Motor neuron (in vitro differentiated cells): ENCODE results near the gene QSOX1. TPM values are rescaled to one million over a fixed set of nuclear protein-coding genes. Genes with fewer than 3 reads are reported as not detected.

ENCODE experiments used
- ATAC-seq, 8 experiments: fragments of 200-7000 bp; cut with Tn5 transposase; replicated peaks in 6 of 8; 2 replicates each; pipeline ENCODE4 v1.8.0; 2021; ENCODE audit warnings: mild to moderate bottlenecking in 8 of 8, moderate library complexity in 8 of 8
- H3K27ac ChIP-seq, 2 donors: fragments of 250-450 bp; sonication (Bioruptor Pico); 2 replicates each; pipeline ENCODE4 v1.9.0; 2021; ENCODE audit warnings: antibody characterized with exemption in 2 of 2, mild to moderate bottlenecking in 2 of 2, moderate library complexity in 1 of 2
- H3K4me1 ChIP-seq, 2 donors: fragments of 250-450 bp; sonication (Bioruptor Pico); replicated peaks in 1 of 2; 2 replicates each; pipeline ENCODE4 v1.6.1; 2021; ENCODE audit warnings: antibody characterized with exemption in 2 of 2, mild to moderate bottlenecking in 2 of 2, moderate library complexity in 1 of 2
- H3K4me3 ChIP-seq, 5 donors: fragments of 250-450 bp; sonication (Bioruptor Pico); 2 replicates each; pipeline ENCODE4 v1.9.0; 2021; ENCODE audit warnings: antibody characterized with exemption in 5 of 5, mild to moderate bottlenecking in 5 of 5, moderate library complexity in 4 of 5
- WGBS, 10 experiments: fragments of 450-650 bp; shearing (Covaris generic); methylation state at CpG; one replicate each; pipeline ENCODE4 v1.0.0; 2022; 5-methylcytosine and 5-hydroxymethylcytosine counted together
- in situ Hi-C, 9 experiments: fragments of 400-800 bp; cut with MboI; loops; one replicate each; pipeline ENCODE4 v1.15.0; 2021; ENCODE audit warnings: low sequenced_read_pairs in 9 of 9, low pct_unique_long_range_greater_than_20kb in 2 of 9; ENCODE audit not compliant: unreplicated experiment in 9 of 9
- total RNA-seq, 8 experiments: library from RNA; unstranded; fragments of 300-600 nt; gene quantifications; 2 replicates each; pipeline versions ENCODE4 v1.2.3 to v1.2.4, GENCODE V29; 2022

Gene QSOX1
- total RNA-seq, 8 experiments from 2014 or later, result 18.9 to 221 (median 34.7) TPM

GRCh38 chr1:180229483-180230415 lies 75.1 kb downstream of the QSOX1 start, which contains the start of gene LHX4:
Gene LHX4, plus strand, starts transcription at chr1:180230264. Its CDS starts 266 bp downstream, at chr1:180230530.
- peak within 1 kb of the TSS; percentile 52 to 66 (median 52) for H3K4me3 ChIP-seq
- peak; percentile 46 to 83 (median 78) for ATAC-seq
- in situ Hi-C loops, result loop anchor here in 1 of 9 experiments (25.0 kb wide), 1 partner anchor 258 kb away; no protein-coding TSS in a partner anchor
- peaks cover 17 to 25% of the 10 kb centered on the region in 2 donors for H3K4me1 ChIP-seq
- H3K27ac ChIP-seq, result peak within 1 kb of the TSS; percentile 49 to 78
- WGBS, 10 experiments, result 0 to 2% (median 0%) methylated on average over 3 to 9 of the region's 105 CpGs; no CpG with 5 or more reads in 7 of the 10 experiments

- Histone ChIP-seq H3K27ac (peak overlapping the region; percentile 40 to 78), H3K4me1 (peaks cover 15 to 20% of the 10 kb centered on the region in 2 donors), H3K4me3 (peak overlapping the region; percentile 52 to 66 (median 52))
- peak in 7 of 8 experiments; percentile 3 to 38 (median 31) for ATAC-seq
- WGBS, 10 experiments, result 0% methylated on average over 4 to 16 of the region's 28 CpGs; no CpG with 5 or more reads in 6 of the 10 experiments
- in situ Hi-C loops, result loop anchor here in 1 of 9 experiments (25.0 kb wide), 1 partner anchor 257 kb away; no protein-coding TSS in a partner anchor
Measured at GRCh38 chr1:180230416-180230790, 75.7 kb downstream of the QSOX1 start.

GRCh38 chr1:180230791-180231505 lies 76.3 kb downstream of the QSOX1 start:
- Histone ChIP-seq H3K27ac (peak overlapping the region; percentile 40 to 78), H3K4me3 (peak overlapping the region; percentile 52 to 66 (median 52)), H3K4me1 (peaks cover 14 to 20% of the 10 kb centered on the region in 2 donors)
- 0 to 2% (median 0%) methylated on average over 2 to 42 of the region's 65 CpGs; no CpG with 5 or more reads in 3 of the 10 experiments for WGBS, 10 experiments
- peak in 4 of 8 experiments; percentile 3 to 17 (median 8) for ATAC-seq
- in situ Hi-C loops, result loop anchor here in 1 of 9 experiments (25.0 kb wide), 1 partner anchor 256 kb away; no protein-coding TSS in a partner anchor

GRCh38 chr1:180231506-180231921 lies 76.8 kb downstream of the QSOX1 start:
- in situ Hi-C loops, result loop anchor here in 1 of 9 experiments (25.0 kb wide), 1 partner anchor 256 kb away; no protein-coding TSS in a partner anchor
- H3K4me3 ChIP-seq, result peak overlapping the region; percentile 52 to 66 (median 52)
- peak in 1 of 8 experiments; percentile 16 for ATAC-seq
- no peak overlapping the region for H3K27ac ChIP-seq
- peaks cover 14 to 20% of the 10 kb centered on the region in 2 donors for H3K4me1 ChIP-seq
- WGBS, 10 experiments, result 0 to 24% (median 2%) methylated on average over 2 to 24 of the region's 37 CpGs; no CpG with 5 or more reads in 2 of the 10 experiments

- in situ Hi-C loops, result loop anchor here in 1 of 9 experiments (25.0 kb wide), 1 partner anchor 255 kb away; no protein-coding TSS in a partner anchor
- Histone ChIP-seq H3K27ac (no peak overlapping the region), H3K4me1 (peaks cover 14 to 20% of the 10 kb centered on the region in 2 donors), H3K4me3 (peak overlapping the region; percentile 52 to 66 (median 52))
- no peak for ATAC-seq
- WGBS, 10 experiments, result 0 to 40% (median 6%) methylated on average over 2 to 14 of the region's 14 CpGs; no CpG with 5 or more reads in 1 of the 10 experiments
Measured at GRCh38 chr1:180231936-180232335, 77.3 kb downstream of the QSOX1 start.

GRCh38 chr1:180232521-180233043 lies 77.9 kb downstream of the QSOX1 start:
- Histone ChIP-seq H3K27ac (no peak overlapping the region), H3K4me3 (peak overlapping the region in 4 of 5 donors; percentile 52 to 66 (median 54)), H3K4me1 (peaks cover 14 to 20% of the 10 kb centered on the region in 2 donors)
- no peak for ATAC-seq
- 4 to 24% (median 21%) methylated on average over 3 to 7 of the region's 11 CpGs; no CpG with 5 or more reads in 4 of the 10 experiments for WGBS, 10 experiments
- in situ Hi-C loops, result loop anchor here in 1 of 9 experiments (25.0 kb wide), 1 partner anchor 255 kb away; no protein-coding TSS in a partner anchor

GRCh38 chr1:180233191-180234011 lies 78.7 kb downstream of the QSOX1 start:
- Histone ChIP-seq H3K4me3 (peak overlapping the region; percentile 12 to 66 (median 52)), H3K4me1 (peaks cover 14 to 20% of the 10 kb centered on the region in 2 donors), H3K27ac (no peak overlapping the region)
- ATAC-seq, result no peak
- in situ Hi-C loops, result loop anchor here in 1 of 9 experiments (25.0 kb wide), 1 partner anchor 254 kb away; no protein-coding TSS in a partner anchor
- 0 to 11% (median 3%) methylated on average over 1 to 56 of the region's 71 CpGs; no CpG with 5 or more reads in 2 of the 10 experiments for WGBS, 10 experiments

- 0 to 10% (median 2%) methylated on average over 1 to 40 of the region's 51 CpGs; no CpG with 5 or more reads in 3 of the 10 experiments for WGBS, 10 experiments
- ATAC-seq, result no peak
- H3K27ac ChIP-seq, result no peak overlapping the region
- in situ Hi-C loops, result loop anchor here in 1 of 9 experiments (25.0 kb wide), 1 partner anchor 253 kb away; no protein-coding TSS in a partner anchor
- peak overlapping the region; percentile 11 to 57 (median 12) for H3K4me3 ChIP-seq
- peaks cover 9 to 15% of the 10 kb centered on the region in 2 donors for H3K4me1 ChIP-seq
Measured at GRCh38 chr1:180234369-180235076, 79.9 kb downstream of the QSOX1 start.

- H3K27ac ChIP-seq, result no peak overlapping the region
- H3K4me1 ChIP-seq, result peaks cover 9 to 15% of the 10 kb centered on the region in 2 donors
- peak in 1 of 8 experiments; percentile 12 for ATAC-seq
- in situ Hi-C loops, result loop anchor here in 1 of 9 experiments (25.0 kb wide), 1 partner anchor 252 kb away; no protein-coding TSS in a partner anchor
- H3K4me3 ChIP-seq, result peak overlapping the region; percentile 11 to 57 (median 12)
- WGBS, 10 experiments, result 0 to 30% (median 7%) methylated on average over 5 to 26 of the region's 30 CpGs; no CpG with 5 or more reads in 5 of the 10 experiments
Measured at GRCh38 chr1:180235077-180235501, 80.4 kb downstream of the QSOX1 start.

GRCh38 chr1:180235502-180236239 lies 81.0 kb downstream of the QSOX1 start:
- WGBS, 10 experiments, result 0 to 20% (median 8%) methylated on average over 2 to 31 of the region's 49 CpGs; no CpG with 5 or more reads in 3 of the 10 experiments
- H3K4me1 ChIP-seq, result peaks cover 9 to 15% of the 10 kb centered on the region in 2 donors
- no peak for ATAC-seq
- H3K27ac ChIP-seq, result no peak overlapping the region
- in situ Hi-C loops, result loop anchor here in 1 of 9 experiments (25.0 kb wide), 1 partner anchor 252 kb away; no protein-coding TSS in a partner anchor
- peak overlapping the region in 4 of 5 donors; percentile 11 to 57 (median 12) for H3K4me3 ChIP-seq
